BLaER1 (cell line): ENCODE results near the gene BTD.

ENCODE experiments used
- H3K27ac ChIP-seq: shearing (Covaris generic); formaldehyde crosslinking; 2 replicates; pipeline ENCODE4 v1.8.1; 2022
- H3K27me3 ChIP-seq: shearing (Covaris generic); formaldehyde crosslinking; 2 replicates; pipeline ENCODE4 v1.8.1; 2022
- H3K36me3 ChIP-seq: shearing (Covaris generic); formaldehyde crosslinking; 2 replicates; pipeline ENCODE4 v1.8.1; 2022
- H3K4me1 ChIP-seq: shearing (Covaris generic); formaldehyde crosslinking; 2 replicates; pipeline ENCODE4 v1.8.1; 2022
- H3K4me2 ChIP-seq: shearing (Covaris generic); formaldehyde crosslinking; 2 replicates; pipeline ENCODE4 v1.8.1; 2022
- H3K4me3 ChIP-seq: shearing (Covaris generic); formaldehyde crosslinking; 2 replicates; pipeline ENCODE4 v1.8.1; 2022
- H3K9ac ChIP-seq: shearing (Covaris generic); formaldehyde crosslinking; 2 replicates; pipeline ENCODE4 v1.8.1; 2022
- H3K9me3 ChIP-seq: shearing (Covaris generic); formaldehyde crosslinking; 2 replicates; pipeline ENCODE4 v1.8.1; 2022
- H4K20me1 ChIP-seq: shearing (Covaris generic); formaldehyde crosslinking; 2 replicates; pipeline ENCODE4 v1.8.1; 2022
- Cebpa-rat ChIP-seq: shearing (Covaris generic); IDR thresholded peaks from 2 replicates; pipeline ENCODE4 v1.8.1; 2022

The BTD gene

GRCh38 chr3:15647611-15648167 is 46.1 kb downstream of the BTD start:
- H3K9me3 ChIP-seq, result no peaks in the 10 kb centered on the region
- H3K4me2 ChIP-seq, result peak overlapping the region; percentile 96
- H3K4me3 ChIP-seq, result peak overlapping the region; percentile 34; the same call in 1 of the 2 replicates
- no peak overlapping the region for H3K9ac ChIP-seq
- H3K36me3 ChIP-seq, result no peaks in the 10 kb centered on the region
- TF ChIP-seq Cebpa-rat, result no peak
- H3K4me1 ChIP-seq, result peaks cover 31% of the 10 kb centered on the region
- H3K27me3 ChIP-seq, result no peaks in the 10 kb centered on the region
- peaks cover 22% of the 10 kb centered on the region for H4K20me1 ChIP-seq
- H3K27ac ChIP-seq, result peak overlapping the region; percentile 68

- Histone ChIP-seq H3K36me3 (no peaks in the 10 kb centered on the region), H4K20me1 (peaks cover 22% of the 10 kb centered on the region), H3K4me3 (no peak overlapping the region), H3K4me2 (no peak overlapping the region), H3K9me3 (no peaks in the 10 kb centered on the region; the same call in 1 of the 2 replicates), H3K4me1 (peaks cover 31% of the 10 kb centered on the region), H3K27ac (no peak overlapping the region), H3K27me3 (no peaks in the 10 kb centered on the region), H3K9ac (no peak overlapping the region)
- no peak for TF ChIP-seq Cebpa-rat
These were observed 47.8 kb downstream of the BTD start for GRCh38 chr3:15649341-15649740.

GRCh38 chr3:15649858-15650257 is 48.3 kb downstream of the BTD start:
- Histone ChIP-seq H3K9ac (no peak overlapping the region), H3K4me1 (peaks cover 31% of the 10 kb centered on the region), H3K4me2 (no peak overlapping the region)

GRCh38 chr3:15651396-15651795 is 49.9 kb downstream of the BTD start:
- H3K4me1 ChIP-seq, result peaks cover 27% of the 10 kb centered on the region
- no peak overlapping the region for H3K27ac ChIP-seq
- H3K27me3 ChIP-seq, result no peaks in the 10 kb centered on the region
- no peak overlapping the region for H3K9ac ChIP-seq
- no peak overlapping the region for H3K4me2 ChIP-seq
- no peaks in the 10 kb centered on the region for H3K36me3 ChIP-seq
- peaks cover 22% of the 10 kb centered on the region for H4K20me1 ChIP-seq
- no peak overlapping the region for H3K4me3 ChIP-seq
- H3K9me3 ChIP-seq, result peaks cover 16% of the 10 kb centered on the region
- no peak for TF ChIP-seq Cebpa-rat

More at GRCh38 chr3:15649858-15650257, 48.3 kb downstream of the BTD start:
- Histone ChIP-seq H4K20me1 (peaks cover 22% of the 10 kb centered on the region), H3K9me3 (peaks cover under 1% of the 10 kb centered on the region; the same call in 1 of the 2 replicates), H3K27me3 (no peaks in the 10 kb centered on the region), H3K4me3 (no peak overlapping the region), H3K27ac (no peak overlapping the region), H3K36me3 (no peaks in the 10 kb centered on the region)
- TF ChIP-seq Cebpa-rat, result no peak

- H3K4me2 ChIP-seq, result no peak overlapping the region
- peaks cover 35% of the 10 kb centered on the region for H3K9me3 ChIP-seq
- H4K20me1 ChIP-seq, result peaks cover 4% of the 10 kb centered on the region; the same call in 1 of the 2 replicates
- H3K9ac ChIP-seq, result no peak overlapping the region
- no peak overlapping the region for H3K4me3 ChIP-seq
- no peaks in the 10 kb centered on the region for H3K36me3 ChIP-seq
- no peak for TF ChIP-seq Cebpa-rat
- H3K27ac ChIP-seq, result no peak overlapping the region
- H3K4me1 ChIP-seq, result peaks cover 8% of the 10 kb centered on the region
- no peaks in the 10 kb centered on the region for H3K27me3 ChIP-seq
These were observed 51.8 kb downstream of the BTD start for GRCh38 chr3:15653321-15653720.

GRCh38 chr3:15654127-15654526 is 52.6 kb downstream of the BTD start:
- H3K4me3 ChIP-seq, result no peak overlapping the region
- peaks cover 1% of the 10 kb centered on the region for H3K4me1 ChIP-seq
- H3K27me3 ChIP-seq, result no peaks in the 10 kb centered on the region
- no peak overlapping the region for H3K27ac ChIP-seq
- peaks cover 36% of the 10 kb centered on the region for H3K9me3 ChIP-seq
- TF ChIP-seq Cebpa-rat, result no peak
- H3K4me2 ChIP-seq, result no peak overlapping the region
- H3K9ac ChIP-seq, result no peak overlapping the region
- H4K20me1 ChIP-seq, result no peaks in the 10 kb centered on the region
- no peaks in the 10 kb centered on the region for H3K36me3 ChIP-seq

GRCh38 chr3:15654891-15655290 is 53.3 kb downstream of the BTD start:
- H3K27me3 ChIP-seq, result no peaks in the 10 kb centered on the region
- H3K27ac ChIP-seq, result no peak overlapping the region
- no peaks in the 10 kb centered on the region for H4K20me1 ChIP-seq
- no peak overlapping the region for H3K4me2 ChIP-seq
- H3K4me1 ChIP-seq, result 0 out of 2 replicates have a peak, but pooled peaks cover 7% of the 10 kb centered on the region
- H3K36me3 ChIP-seq, result no peaks in the 10 kb centered on the region
- H3K9me3 ChIP-seq, result peaks cover 36% of the 10 kb centered on the region
- H3K4me3 ChIP-seq, result no peak overlapping the region
- TF ChIP-seq Cebpa-rat, result no peak
- H3K9ac ChIP-seq, result no peak overlapping the region

GRCh38 chr3:15656342-15656741 is 54.8 kb downstream of the BTD start:
- H3K9me3 ChIP-seq, result peaks cover 36% of the 10 kb centered on the region
- no peak overlapping the region for H3K4me2 ChIP-seq
- H3K36me3 ChIP-seq, result no peaks in the 10 kb centered on the region
- no peak overlapping the region for H3K9ac ChIP-seq
- H3K4me3 ChIP-seq, result no peak overlapping the region
- 0 out of 2 replicates have a peak, but pooled peaks cover 7% of the 10 kb centered on the region for H3K4me1 ChIP-seq
- no peak overlapping the region for H3K27ac ChIP-seq
- no peak for TF ChIP-seq Cebpa-rat
- no peaks in the 10 kb centered on the region for H4K20me1 ChIP-seq
- H3K27me3 ChIP-seq, result no peaks in the 10 kb centered on the region

GRCh38 chr3:15657016-15657415 is 55.5 kb downstream of the BTD start:
- H3K9me3 ChIP-seq, result peaks cover 36% of the 10 kb centered on the region
- H3K27me3 ChIP-seq, result no peaks in the 10 kb centered on the region
- 0 out of 2 replicates have a peak, but pooled peaks cover 7% of the 10 kb centered on the region for H3K4me1 ChIP-seq
- no peak overlapping the region for H3K4me2 ChIP-seq
- no peaks in the 10 kb centered on the region for H4K20me1 ChIP-seq
- no peak overlapping the region for H3K27ac ChIP-seq
- no peak overlapping the region for H3K4me3 ChIP-seq
- H3K9ac ChIP-seq, result no peak overlapping the region
- TF ChIP-seq Cebpa-rat, result no peak
- H3K36me3 ChIP-seq, result no peaks in the 10 kb centered on the region

GRCh38 chr3:15659254-15659975 is 57.9 kb downstream of the BTD start:
- Histone ChIP-seq H3K9me3 (peaks cover 36% of the 10 kb centered on the region), H4K20me1 (no peaks in the 10 kb centered on the region), H3K9ac (no peak overlapping the region), H3K4me2 (no peak overlapping the region), H3K27me3 (no peaks in the 10 kb centered on the region), H3K36me3 (no peaks in the 10 kb centered on the region), H3K4me1 (0 out of 2 replicates have a peak, but pooled peaks cover 7% of the 10 kb centered on the region), H3K4me3 (no peak overlapping the region), H3K27ac (no peak overlapping the region)
- TF ChIP-seq Cebpa-rat, result no peak
